WTC11 (cell line): ENCODE results near the gene CACNA1C. TPM values are rescaled to one million over a fixed set of nuclear protein-coding genes. Genes with fewer than 3 reads are reported as not detected.
A peak's percentile ranks its signal among the peaks of the same experiment; 100 is the strongest.

Source experiments
- ATAC-seq: fragments of 200-7000 bp; cut with Tn5 transposase; 2 replicates; pipeline ENCODE4 v1.10.0; 2021; ENCODE audit warnings: mild to moderate bottlenecking, moderate library complexity
- CTCF ChIA-PET: fragments of 300-600 bp; sonication (Branson Sonifier 250); formaldehyde crosslinking; loops from one replicate; lab custom pipeline; 2021; ENCODE audit warnings: antibody characterized with exemption; lab: Charles Lee
- POLR2A ChIA-PET: fragments of 350-600 bp; sonication (Branson Sonifier 250); formaldehyde crosslinking; loops from one replicate; lab custom pipeline; 2021; ENCODE audit warnings: antibody characterized with exemption; lab: Charles Lee
- DNase-seq: peaks from one replicate; pipeline ENCODE4 v3.0.0; 2021; ENCODE audit warnings: low spot score
- H3K27ac Mint-ChIP-seq: 2 replicates; pipeline ENCODE4 v1.8.0; 2021; ENCODE audit warnings: mixed read lengths
- H3K27me3 Mint-ChIP-seq: 2 replicates; pipeline ENCODE4 v1.8.0; 2021; ENCODE audit warnings: low read depth, mild to moderate bottlenecking, moderate library complexity, mixed read lengths
- H3K36me3 Mint-ChIP-seq: 2 replicates; pipeline ENCODE4 v1.8.0; 2021; ENCODE audit warnings: mixed read lengths
- H3K4me1 Mint-ChIP-seq: 2 replicates; pipeline ENCODE4 v1.8.0; 2022; ENCODE audit warnings: mixed read lengths
- H3K4me3 Mint-ChIP-seq: 2 replicates; pipeline ENCODE4 v1.8.0; 2021; ENCODE audit warnings: mild to moderate bottlenecking, moderate library complexity, mixed read lengths
- H3K9me3 Mint-ChIP-seq: 2 replicates; pipeline ENCODE4 v1.8.0; 2021; ENCODE audit warnings: mixed read lengths
- ATF2 ChIP-seq: sonication (generic); formaldehyde crosslinking; IDR thresholded peaks from 2 replicates; pipeline ENCODE4 v1.8.1; 2022; ENCODE audit warnings: low read depth, missing genetic modification reagents, borderline replicate concordance
- ATF3 ChIP-seq: sonication (generic); formaldehyde crosslinking; conservative IDR thresholded peaks from 2 replicates; pipeline ENCODE4 v1.8.1; 2022; ENCODE audit warnings: mild to moderate bottlenecking, missing genetic modification reagents
- CTCF ChIP-seq: fragments of 200-600 bp; IDR thresholded peaks from 2 replicates; pipeline ENCODE4 v1.8.0; 2022; ENCODE audit warnings: antibody characterized with exemption
- GABPB1 ChIP-seq: sonication (generic); formaldehyde crosslinking; IDR thresholded peaks from 2 replicates; pipeline ENCODE4 v1.8.1; 2023; ENCODE audit warnings: mild to moderate bottlenecking, missing genetic modification reagents
- JUN ChIP-seq: sonication (generic); formaldehyde crosslinking; IDR thresholded peaks from 2 replicates; pipeline ENCODE4 v1.8.0; 2023; ENCODE audit warnings: mild to moderate bottlenecking, missing genetic modification reagents
- KAT7 ChIP-seq: sonication (generic); formaldehyde crosslinking; IDR thresholded peaks from 2 replicates; pipeline ENCODE4 v1.8.1; 2023; ENCODE audit warnings: missing genetic modification reagents, mild to moderate bottlenecking, borderline replicate concordance
- MLX ChIP-seq: sonication (generic); formaldehyde crosslinking; IDR thresholded peaks from 2 replicates; pipeline ENCODE4 v1.8.1; 2023; ENCODE audit warnings: mild to moderate bottlenecking, missing genetic modification reagents, moderate library complexity
- NR2C2 ChIP-seq: sonication (generic); formaldehyde crosslinking; IDR thresholded peaks from 2 replicates; pipeline ENCODE4 v1.8.0; 2022; ENCODE audit warnings: mild to moderate bottlenecking, missing genetic modification reagents
- OVOL2 ChIP-seq: fragments of 250-450 bp; sonication (Bioruptor Pico); IDR thresholded peaks from 2 replicates; pipeline ENCODE4 v1.9.0; 2021; ENCODE audit warnings: mild to moderate bottlenecking, borderline replicate concordance
- RELA ChIP-seq: sonication (generic); formaldehyde crosslinking; IDR thresholded peaks from 2 replicates; pipeline ENCODE4 v1.8.1; 2022; ENCODE audit warnings: missing genetic modification reagents, mild to moderate bottlenecking, borderline replicate concordance
- SMAD4 ChIP-seq: sonication (generic); formaldehyde crosslinking; IDR thresholded peaks from 2 replicates; pipeline ENCODE4 v1.8.0; 2022; ENCODE audit warnings: mild to moderate bottlenecking, missing genetic modification reagents
- ZNF396 ChIP-seq: fragments of 250-450 bp; sonication (Bioruptor Pico); IDR thresholded peaks from 2 replicates; pipeline ENCODE4 v1.8.0; 2021; ENCODE audit warnings: mild to moderate bottlenecking, moderate library complexity, borderline replicate concordance
- ZNF671 ChIP-seq: fragments of 250-450 bp; sonication (Bioruptor Pico); IDR thresholded peaks from 2 replicates; pipeline ENCODE4 v1.8.0; 2021; ENCODE audit warnings: mild to moderate bottlenecking
- total RNA-seq: library from RNA; stranded (reverse); gene quantifications from 3 replicates; pipeline ENCODE4 v1.2.3, GENCODE V29; 2021

The CACNA1C gene
- total RNA-seq, 1 experiment from 2014 or later: 1.7 TPM

GRCh38 chr12:2353691-2354090 lies 300.9 kb downstream of the CACNA1C start (continued):
- TF ChIP-seq ZNF396 (CRISPR knock-in tag) (no peak), RELA (no peak)

GRCh38 chr12:2354151-2354991 lies 301.6 kb downstream of the CACNA1C start:
- Mint-ChIP-seq H3K4me3 (no peak overlapping the region), H3K27me3 (no peaks in the 10 kb centered on the region), H3K27ac (peak overlapping the region; percentile 49; the same call in 1 of the 2 replicates), H3K9me3 (no peaks in the 10 kb centered on the region), H3K4me1 (peaks cover 16% of the 10 kb centered on the region), H3K36me3 (no peaks in the 10 kb centered on the region)
- TF ChIP-seq CTCF (no peak), ZNF671 (no peak), NR2C2 (CRISPR knock-in tag) (no peak), GABPB1 (CRISPR knock-in tag) (no peak), SMAD4 (no peak)
- no peak for ATAC-seq
- ChIA-PET POLR2A (no interaction called here), CTCF (interaction anchor here (0.7 to 1.3 kb wide), 9 partner anchors 10 to 414 kb away, joined by 3 to 5 read pairs (median 4); no protein-coding TSS in a partner anchor)
- DNase-seq: no peak

- no peak for DNase-seq
- Mint-ChIP-seq H3K4me3 (no peak overlapping the region), H3K9me3 (no peaks in the 10 kb centered on the region), H3K27me3 (no peaks in the 10 kb centered on the region), H3K36me3 (no peaks in the 10 kb centered on the region), H3K27ac (no peak overlapping the region), H3K4me1 (peaks cover 17% of the 10 kb centered on the region)
- no peak for ATAC-seq
- POLR2A ChIA-PET: no interaction called here
- CTCF ChIA-PET: interaction anchor here (1.3 kb wide), 1 partner anchor 298 kb away, joined by 4 read pairs; no protein-coding TSS in a partner anchor
- no peak for TF ChIP-seq ATF3 (CRISPR knock-in tag)
- TF ChIP-seq MLX (CRISPR knock-in tag): no peak
- no peak for TF ChIP-seq KAT7 (CRISPR knock-in tag)
- no peak for TF ChIP-seq CTCF
- no peak for TF ChIP-seq ATF2 (CRISPR knock-in tag)
- no peak for TF ChIP-seq OVOL2 (CRISPR knock-in tag)
- no peak for TF ChIP-seq JUN (CRISPR knock-in tag)
These were observed 302.4 kb downstream of the CACNA1C start for GRCh38 chr12:2355198-2355597.
